Neural cell (in vitro differentiated cells): ENCODE measurements around the gene MTHFD1L.

ENCODE experiments used
- EP300 ChIP-seq: fragments of 450-650 bp; conservative IDR thresholded peaks from 2 replicates; pipeline ENCODE4 v1.6.1; 2014; ENCODE audit warnings: antibody characterized with exemption, mild to moderate bottlenecking, moderate library complexity; ENCODE audit not compliant: poor library complexity, severe bottlenecking
- EZH2 ChIP-seq: fragments of 200-600, 300-800 bp; shearing (Covaris generic), sonication (generic); IDR thresholded peaks from 2 replicates; pipeline ENCODE4 v1.6.1; 2014; ENCODE audit warnings: antibody characterized with exemption, low read length, borderline replicate concordance, mild to moderate bottlenecking; ENCODE audit not compliant: insufficient read depth, poor library complexity, severe bottlenecking
- POLR2AphosphoS5 ChIP-seq: IDR thresholded peaks from 2 replicates; pipeline ENCODE4 v1.6.1; 2012
- RAD21 ChIP-seq: fragments of 450-650 bp; conservative IDR thresholded peaks from 2 replicates; pipeline ENCODE4 v1.6.1; 2014; ENCODE audit warnings: antibody characterized with exemption, mild to moderate bottlenecking, moderate library complexity
- TAF1 ChIP-seq: IDR thresholded peaks from 2 replicates; pipeline ENCODE4 v1.6.1; 2012; ENCODE audit warnings: low read depth
- TF ChIP-seq, protein P1 (sequence below): IDR thresholded peaks from 2 replicates; pipeline ENCODE4 v1.6.1; 2012; ENCODE audit warnings: borderline replicate concordance
- TF ChIP-seq, protein P2 (sequence below): fragments of 450-650 bp; IDR thresholded peaks from 2 replicates; pipeline ENCODE4 v1.5.1; 2014; ENCODE audit warnings: antibody characterized with exemption, mild to moderate bottlenecking, moderate library complexity; ENCODE audit not compliant: poor library complexity, severe bottlenecking

DNA sequence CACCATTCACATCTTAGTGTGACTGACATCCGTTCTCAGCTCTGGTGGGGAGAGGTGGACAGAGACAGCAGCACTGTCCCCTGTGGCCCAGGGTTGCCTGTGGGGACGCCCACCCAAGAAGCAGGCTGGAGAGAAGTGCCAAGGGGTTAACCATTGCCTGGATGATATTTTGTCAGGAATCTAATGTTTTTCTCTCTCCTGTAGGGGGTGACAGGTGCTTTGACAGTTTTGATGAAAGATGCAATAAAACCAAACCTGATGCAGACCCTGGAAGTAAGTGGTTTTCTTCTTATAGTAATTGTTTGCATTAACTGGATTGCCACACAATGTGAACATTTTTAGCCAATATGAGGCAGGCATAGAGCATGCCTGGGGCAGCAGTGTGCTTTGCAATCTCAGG, 99.3 kb downstream of the MTHFD1L start:
- TF ChIP-seq, protein P1, sequence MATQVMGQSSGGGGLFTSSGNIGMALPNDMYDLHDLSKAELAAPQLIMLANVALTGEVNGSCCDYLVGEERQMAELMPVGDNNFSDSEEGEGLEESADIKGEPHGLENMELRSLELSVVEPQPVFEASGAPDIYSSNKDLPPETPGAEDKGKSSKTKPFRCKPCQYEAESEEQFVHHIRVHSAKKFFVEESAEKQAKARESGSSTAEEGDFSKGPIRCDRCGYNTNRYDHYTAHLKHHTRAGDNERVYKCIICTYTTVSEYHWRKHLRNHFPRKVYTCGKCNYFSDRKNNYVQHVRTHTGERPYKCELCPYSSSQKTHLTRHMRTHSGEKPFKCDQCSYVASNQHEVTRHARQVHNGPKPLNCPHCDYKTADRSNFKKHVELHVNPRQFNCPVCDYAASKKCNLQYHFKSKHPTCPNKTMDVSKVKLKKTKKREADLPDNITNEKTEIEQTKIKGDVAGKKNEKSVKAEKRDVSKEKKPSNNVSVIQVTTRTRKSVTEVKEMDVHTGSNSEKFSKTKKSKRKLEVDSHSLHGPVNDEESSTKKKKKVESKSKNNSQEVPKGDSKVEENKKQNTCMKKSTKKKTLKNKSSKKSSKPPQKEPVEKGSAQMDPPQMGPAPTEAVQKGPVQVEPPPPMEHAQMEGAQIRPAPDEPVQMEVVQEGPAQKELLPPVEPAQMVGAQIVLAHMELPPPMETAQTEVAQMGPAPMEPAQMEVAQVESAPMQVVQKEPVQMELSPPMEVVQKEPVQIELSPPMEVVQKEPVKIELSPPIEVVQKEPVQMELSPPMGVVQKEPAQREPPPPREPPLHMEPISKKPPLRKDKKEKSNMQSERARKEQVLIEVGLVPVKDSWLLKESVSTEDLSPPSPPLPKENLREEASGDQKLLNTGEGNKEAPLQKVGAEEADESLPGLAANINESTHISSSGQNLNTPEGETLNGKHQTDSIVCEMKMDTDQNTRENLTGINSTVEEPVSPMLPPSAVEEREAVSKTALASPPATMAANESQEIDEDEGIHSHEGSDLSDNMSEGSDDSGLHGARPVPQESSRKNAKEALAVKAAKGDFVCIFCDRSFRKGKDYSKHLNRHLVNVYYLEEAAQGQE = no peak
- no peak for TF ChIP-seq POLR2AphosphoS5
- TF ChIP-seq RAD21 = no peak
- TF ChIP-seq, protein P2, sequence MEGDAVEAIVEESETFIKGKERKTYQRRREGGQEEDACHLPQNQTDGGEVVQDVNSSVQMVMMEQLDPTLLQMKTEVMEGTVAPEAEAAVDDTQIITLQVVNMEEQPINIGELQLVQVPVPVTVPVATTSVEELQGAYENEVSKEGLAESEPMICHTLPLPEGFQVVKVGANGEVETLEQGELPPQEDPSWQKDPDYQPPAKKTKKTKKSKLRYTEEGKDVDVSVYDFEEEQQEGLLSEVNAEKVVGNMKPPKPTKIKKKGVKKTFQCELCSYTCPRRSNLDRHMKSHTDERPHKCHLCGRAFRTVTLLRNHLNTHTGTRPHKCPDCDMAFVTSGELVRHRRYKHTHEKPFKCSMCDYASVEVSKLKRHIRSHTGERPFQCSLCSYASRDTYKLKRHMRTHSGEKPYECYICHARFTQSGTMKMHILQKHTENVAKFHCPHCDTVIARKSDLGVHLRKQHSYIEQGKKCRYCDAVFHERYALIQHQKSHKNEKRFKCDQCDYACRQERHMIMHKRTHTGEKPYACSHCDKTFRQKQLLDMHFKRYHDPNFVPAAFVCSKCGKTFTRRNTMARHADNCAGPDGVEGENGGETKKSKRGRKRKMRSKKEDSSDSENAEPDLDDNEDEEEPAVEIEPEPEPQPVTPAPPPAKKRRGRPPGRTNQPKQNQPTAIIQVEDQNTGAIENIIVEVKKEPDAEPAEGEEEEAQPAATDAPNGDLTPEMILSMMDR = no peak
- TF ChIP-seq EP300 = no peak
- no peak for TF ChIP-seq EZH2
- no peak for TF ChIP-seq TAF1
